Uterus (tissue), 4 donors: Measurements from ENCODE around the gene IDUA. TPM values are rescaled to one million over a fixed set of nuclear protein-coding genes. Genes with fewer than 3 reads are reported as not detected.

Experiments used
- DNase-seq, 2 donors: peaks; one replicate each; pipeline ENCODE4 v3.0.0-alpha.2; 2019 to 2020
- H3K27ac ChIP-seq, 2 donors: fragments of 200-600 bp; sonication (generic); 1 replicate in 1 of 2; 2 replicates in 1 of 2; pipeline ENCODE4 v1.5.1; 2016 to 2018
- H3K27me3 ChIP-seq, 2 donors: fragments of 200-600 bp; sonication (generic); one replicate each; pipeline ENCODE4 v1.5.1; 2018 to 2019; ENCODE audit warnings: control low read depth in 1 of 2
- H3K36me3 ChIP-seq, 2 donors: fragments of 200-600 bp; sonication (generic); one replicate each; pipeline ENCODE4 v1.5.1; 2019; ENCODE audit warnings: control low read depth in 1 of 2
- H3K4me1 ChIP-seq, 2 donors: fragments of 200-600 bp; sonication (generic); one replicate each; pipeline ENCODE4 v1.5.1; 2018 to 2019; ENCODE audit warnings: control low read depth in 1 of 2
- H3K4me3 ChIP-seq, 2 donors: fragments of 200-600 bp; sonication (generic); 1 replicate in 1 of 2; 2 replicates in 1 of 2; pipeline ENCODE4 v1.5.1; 2018 to 2019; ENCODE audit warnings: mild to moderate bottlenecking in 1 of 2
- H3K9me3 ChIP-seq, 2 donors: fragments of 200-600 bp; sonication (generic); one replicate each; pipeline ENCODE4 v1.5.1; 2019; ENCODE audit warnings: control low read depth in 1 of 2
- POLR2A ChIP-seq, 2 donors: fragments of 450-650 bp; IDR thresholded peaks; one replicate each; pipeline ENCODE4 v1.6.1; 2016; ENCODE audit warnings: antibody characterized with exemption in 2 of 2, mild to moderate bottlenecking in 1 of 2, moderate library complexity in 1 of 2
- intact Hi-C: fragments of 100-400 bp; cut with DNase I; formaldehyde crosslinking; loops from one replicate; pipeline ENCODE4 v1.15.1; 2023; ENCODE audit warnings: low total_unique reads
- total RNA-seq, 4 donors: library from RNA; depleted of rRNA in 3 of 4; stranded (reverse); fragments of >200 nt in 3 of 4; gene quantifications; one replicate each; pipeline versions ENCODE4 v1.1.0 to v1.2.4, GENCODE V29; 2014 to 2023
- TF ChIP-seq, protein P1 (sequence below), 4 experiments: fragments of 200-600 bp in 2 of 4; fragments of 450-650 bp in 2 of 4; sonication (generic) in 2 of 4; IDR thresholded peaks; one replicate each; pipeline ENCODE4 v1.5.1; 2016 to 2019; ENCODE audit warnings: antibody characterized with exemption in 4 of 4, mild to moderate bottlenecking in 2 of 4, moderate library complexity in 1 of 4
- donor health status: DM: yes; HTN: yes; CAD: no.

IDUA gene
- total RNA-seq, 4 donors from 2014 or later: 2.8 to 45.8 (median 9.9) TPM

DNA sequence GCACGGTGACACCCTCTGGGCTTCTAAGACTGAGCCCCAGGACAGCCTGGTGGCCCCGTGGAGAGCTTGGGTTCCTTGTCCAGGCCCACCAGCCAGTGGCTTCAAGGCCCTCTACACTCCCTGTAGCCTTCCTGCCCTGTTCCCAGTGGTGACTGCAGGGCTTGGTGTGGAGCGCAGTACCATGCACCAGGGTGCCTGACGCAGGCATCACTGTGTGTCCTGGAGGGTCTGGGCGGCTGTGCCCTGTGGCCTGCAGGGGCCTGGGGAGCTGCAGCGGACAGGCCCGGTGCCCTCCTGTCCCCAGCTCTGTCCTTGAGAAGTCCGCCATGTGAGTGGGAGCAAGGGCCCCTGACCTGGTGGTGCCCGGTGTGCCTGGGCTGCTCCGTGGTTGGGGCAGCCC, 28.9 kb downstream of the IDUA start:
- no peak for DNase-seq
- Histone ChIP-seq H3K9me3 (no peaks in the 10 kb centered on the region), H3K27me3 (no peaks in the 10 kb centered on the region), H3K36me3 (no peaks in the 10 kb centered on the region), H3K4me3 (no peak overlapping the region), H3K4me1 (peaks cover 0 to 12% of the 10 kb centered on the region in 2 donors), H3K27ac (no peak overlapping the region)
- intact Hi-C loops: no loop called here
- TF ChIP-seq, protein P1, sequence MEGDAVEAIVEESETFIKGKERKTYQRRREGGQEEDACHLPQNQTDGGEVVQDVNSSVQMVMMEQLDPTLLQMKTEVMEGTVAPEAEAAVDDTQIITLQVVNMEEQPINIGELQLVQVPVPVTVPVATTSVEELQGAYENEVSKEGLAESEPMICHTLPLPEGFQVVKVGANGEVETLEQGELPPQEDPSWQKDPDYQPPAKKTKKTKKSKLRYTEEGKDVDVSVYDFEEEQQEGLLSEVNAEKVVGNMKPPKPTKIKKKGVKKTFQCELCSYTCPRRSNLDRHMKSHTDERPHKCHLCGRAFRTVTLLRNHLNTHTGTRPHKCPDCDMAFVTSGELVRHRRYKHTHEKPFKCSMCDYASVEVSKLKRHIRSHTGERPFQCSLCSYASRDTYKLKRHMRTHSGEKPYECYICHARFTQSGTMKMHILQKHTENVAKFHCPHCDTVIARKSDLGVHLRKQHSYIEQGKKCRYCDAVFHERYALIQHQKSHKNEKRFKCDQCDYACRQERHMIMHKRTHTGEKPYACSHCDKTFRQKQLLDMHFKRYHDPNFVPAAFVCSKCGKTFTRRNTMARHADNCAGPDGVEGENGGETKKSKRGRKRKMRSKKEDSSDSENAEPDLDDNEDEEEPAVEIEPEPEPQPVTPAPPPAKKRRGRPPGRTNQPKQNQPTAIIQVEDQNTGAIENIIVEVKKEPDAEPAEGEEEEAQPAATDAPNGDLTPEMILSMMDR (IDR thresholded peaks at IDR 0.05): no peak
- no peak for TF ChIP-seq POLR2A (IDR thresholded peaks at IDR 0.05)

DNA sequence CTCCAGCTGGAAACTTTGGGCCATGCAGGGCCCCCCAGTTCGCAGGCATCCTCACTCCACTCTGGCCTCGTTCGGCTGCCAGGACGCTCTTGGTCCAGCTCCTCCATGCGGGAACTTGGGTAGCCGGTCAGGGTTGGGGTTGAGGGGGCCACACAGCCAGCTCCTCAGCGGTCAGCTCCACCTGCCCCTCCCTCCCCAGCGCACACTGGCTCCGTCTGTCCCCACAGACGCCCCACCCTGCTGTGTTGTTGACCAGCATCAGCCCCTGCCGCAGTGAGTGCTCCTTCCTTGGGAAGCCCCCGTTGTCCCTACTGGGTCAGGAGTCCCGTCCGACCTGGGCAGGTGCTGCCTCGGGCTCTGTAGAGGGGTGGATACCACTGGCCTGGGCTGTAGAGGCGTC, 30.4 kb downstream of the IDUA start:
- intact Hi-C loops: no loop called here
- TF ChIP-seq, protein P1 (IDR thresholded peaks at IDR 0.05): no peak
- no peak for TF ChIP-seq POLR2A (IDR thresholded peaks at IDR 0.05)
- Histone ChIP-seq H3K27me3 (no peaks in the 10 kb centered on the region), H3K36me3 (no peaks in the 10 kb centered on the region), H3K4me1 (peaks cover 0 to 4% of the 10 kb centered on the region in 2 donors), H3K27ac (no peak overlapping the region), H3K9me3 (no peaks in the 10 kb centered on the region), H3K4me3 (no peak overlapping the region)
- DNase-seq: no peak

DNA sequence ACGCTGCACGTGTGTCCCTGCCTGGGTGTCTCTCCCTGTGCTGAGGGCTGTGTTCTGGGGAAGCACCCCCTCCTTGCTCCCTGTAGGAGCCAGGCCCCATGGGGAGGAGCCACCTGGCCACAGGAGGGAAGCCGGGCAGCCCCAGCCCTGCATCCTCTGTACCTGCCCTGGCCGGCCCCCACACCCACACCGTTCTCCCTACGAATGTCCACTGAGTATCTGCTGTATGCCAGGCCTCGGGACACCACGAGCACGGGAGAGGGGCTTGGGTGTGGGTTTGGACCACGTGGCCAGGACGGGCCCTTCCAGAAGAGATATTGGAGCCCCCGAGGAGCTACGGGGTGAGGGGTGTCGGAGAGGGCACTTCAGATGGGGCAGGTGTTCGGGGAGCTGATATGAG, 30.9 kb downstream of the IDUA start:
- H3K4me3 ChIP-seq: no peak overlapping the region
- no peaks in the 10 kb centered on the region for H3K4me1 ChIP-seq
- no peaks in the 10 kb centered on the region for H3K36me3 ChIP-seq
- H3K27ac ChIP-seq: no peak overlapping the region
- no peaks in the 10 kb centered on the region for H3K9me3 ChIP-seq
- intact Hi-C loops: no loop called here
- no peak for TF ChIP-seq POLR2A (IDR thresholded peaks at IDR 0.05)
- TF ChIP-seq, protein P1 (IDR thresholded peaks at IDR 0.05): no peak
- no peak for DNase-seq
- no peaks in the 10 kb centered on the region for H3K27me3 ChIP-seq

DNA sequence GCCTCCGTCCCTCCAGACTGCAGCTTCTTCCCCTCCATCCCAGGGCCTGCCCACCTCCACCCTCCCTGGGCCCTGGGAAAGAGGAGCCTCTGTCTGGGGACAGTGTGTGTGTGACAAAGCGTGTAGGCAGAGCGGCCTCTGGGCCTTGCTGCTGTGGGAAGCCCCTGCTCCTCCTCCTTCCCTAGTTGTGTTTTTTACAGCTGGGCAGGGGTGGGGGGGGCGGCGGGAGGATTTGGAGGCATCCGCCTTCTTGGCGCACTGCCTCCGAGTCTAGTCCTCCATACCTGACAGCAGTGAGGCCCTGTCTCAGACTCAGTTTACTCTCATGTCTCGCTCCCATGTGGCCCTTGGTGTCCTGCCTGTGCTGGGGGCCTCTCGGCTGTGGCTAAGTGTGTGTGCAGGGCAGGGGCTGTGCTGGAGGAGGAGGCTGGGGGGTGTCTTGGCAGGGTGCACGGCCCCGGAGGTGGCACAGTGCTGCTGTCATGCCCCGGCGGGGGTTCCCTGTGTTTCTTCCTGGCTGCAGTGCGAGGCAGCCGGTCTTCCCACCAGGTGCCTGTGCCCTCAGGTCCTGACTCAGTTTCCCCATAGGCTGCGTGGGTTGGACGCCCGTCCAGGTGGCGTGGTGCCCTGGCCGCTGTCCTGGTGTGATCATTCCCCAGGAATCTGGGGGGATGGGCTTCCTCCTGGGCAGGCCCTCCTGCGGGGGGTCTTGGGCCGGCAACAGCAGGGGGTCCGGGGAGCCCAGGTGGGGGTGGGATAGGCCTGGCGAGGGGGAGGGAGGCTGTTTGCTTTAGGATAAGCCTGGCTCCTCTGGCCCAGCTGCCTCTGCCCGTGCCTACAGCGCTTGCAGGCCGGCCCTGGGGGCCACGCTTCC, 31.5 kb downstream of the IDUA start:
- DNase-seq: no peak
- intact Hi-C loops: no loop called here
- H3K36me3 ChIP-seq: no peaks in the 10 kb centered on the region
- no peak overlapping the region for H3K4me3 ChIP-seq
- no peak overlapping the region for H3K27ac ChIP-seq
- no peaks in the 10 kb centered on the region for H3K27me3 ChIP-seq
- TF ChIP-seq, protein P1 (IDR thresholded peaks at IDR 0.05): no peak
- TF ChIP-seq POLR2A (IDR thresholded peaks at IDR 0.05): no peak
- H3K4me1 ChIP-seq: no peaks in the 10 kb centered on the region
- no peaks in the 10 kb centered on the region for H3K9me3 ChIP-seq

DNA sequence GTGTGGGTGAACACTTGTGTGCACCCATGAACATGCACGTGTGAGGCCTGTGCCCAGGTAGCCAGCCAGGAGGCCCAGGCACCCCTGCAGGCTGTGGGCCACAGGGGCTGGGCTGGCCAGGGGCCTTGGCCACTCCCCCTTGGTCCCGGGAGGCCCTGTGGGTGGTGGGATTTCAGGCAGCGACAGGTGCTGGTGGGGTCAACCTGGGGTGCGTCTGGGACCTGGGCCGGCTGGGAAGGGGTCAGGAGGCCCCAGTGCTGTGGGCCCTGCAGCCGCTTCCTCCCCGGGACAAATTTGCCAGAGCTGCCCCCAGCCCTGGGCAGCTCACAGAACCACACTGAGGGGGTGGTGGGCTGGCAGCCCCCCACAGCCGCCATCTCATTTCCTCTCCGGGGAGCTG, 32.5 kb downstream of the IDUA start:
- H3K9me3 ChIP-seq: no peaks in the 10 kb centered on the region
- H3K4me1 ChIP-seq: no peaks in the 10 kb centered on the region
- H3K4me3 ChIP-seq: no peak overlapping the region
- no peak overlapping the region for H3K27ac ChIP-seq
- H3K27me3 ChIP-seq: no peaks in the 10 kb centered on the region
- DNase-seq: no peak
- TF ChIP-seq, protein P1 (IDR thresholded peaks at IDR 0.05): no peak
- no peak for TF ChIP-seq POLR2A (IDR thresholded peaks at IDR 0.05)
- intact Hi-C loops: no loop called here
- no peaks in the 10 kb centered on the region for H3K36me3 ChIP-seq
